ENCODE data around the gene LRMDA.

LRMDA gene

GRCh38 chr10:75980419-75981002 is 549.1 kb downstream of the LRMDA start:
- no peak for DNase-seq (ENCODE audit: low read depth, low spot score)

- no peak for DNase-seq (ENCODE audit: low read depth, low spot score)
Observed at GRCh38 chr10:75982611-75983369, 551.4 kb downstream of the LRMDA start.

GRCh38 chr10:75984067-75984466 is 552.6 kb downstream of the LRMDA start:
- DNase-seq (ENCODE audit: low read depth, low spot score) = peak; percentile 44

- no peak for DNase-seq (ENCODE audit: low read depth, low spot score)
Observed at GRCh38 chr10:75987616-75988015, 556.2 kb downstream of the LRMDA start.

- DNase-seq (ENCODE audit: low read depth, low spot score) = peak; percentile 57
Observed at GRCh38 chr10:75994357-75995040, 563.1 kb downstream of the LRMDA start.

GRCh38 chr10:75995041-75995430 is 563.6 kb downstream of the LRMDA start:
- no peak for DNase-seq (ENCODE audit: low read depth, low spot score)

- DNase-seq (ENCODE audit: low read depth, low spot score) = no peak
Observed at GRCh38 chr10:75995720-75996119, 564.3 kb downstream of the LRMDA start.

GRCh38 chr10:75999001-75999400 is 567.6 kb downstream of the LRMDA start:
- no peak for DNase-seq (ENCODE audit: low read depth, low spot score)

- no peak for DNase-seq (ENCODE audit: low read depth, low spot score)
Observed at GRCh38 chr10:75999515-76000209, 568.2 kb downstream of the LRMDA start.

- no peak for DNase-seq (ENCODE audit: low read depth, low spot score)
Observed at GRCh38 chr10:76000550-76000949, 569.1 kb downstream of the LRMDA start.

- no peak for DNase-seq (ENCODE audit: low read depth, low spot score)
Observed at GRCh38 chr10:76001019-76001418, 569.6 kb downstream of the LRMDA start.

- no peak for DNase-seq (ENCODE audit: low read depth, low spot score)
Observed at GRCh38 chr10:76001461-76001860, 570.0 kb downstream of the LRMDA start.

- no peak for DNase-seq (ENCODE audit: low read depth, low spot score)
Observed at GRCh38 chr10:76002262-76002854, 570.9 kb downstream of the LRMDA start.

- no peak for DNase-seq (ENCODE audit: low read depth, low spot score)
Observed at GRCh38 chr10:76007667-76008181, 576.3 kb downstream of the LRMDA start.

- peak; percentile 34 for DNase-seq (ENCODE audit: low read depth, low spot score)
Observed at GRCh38 chr10:76009531-76009930, 578.1 kb downstream of the LRMDA start.

GRCh38 chr10:76010703-76011102 is 579.3 kb downstream of the LRMDA start:
- peak; percentile 28 for DNase-seq (ENCODE audit: low read depth, low spot score)

GRCh38 chr10:76012716-76013327 is 581.4 kb downstream of the LRMDA start:
- no peak for DNase-seq (ENCODE audit: low read depth, low spot score)

- no peak for DNase-seq (ENCODE audit: low read depth, low spot score)
Observed at GRCh38 chr10:76015245-76015644, 583.8 kb downstream of the LRMDA start.

GRCh38 chr10:76017026-76017732 is 585.8 kb downstream of the LRMDA start:
- no peak for DNase-seq (ENCODE audit: low read depth, low spot score)

- DNase-seq (ENCODE audit: low read depth, low spot score) = no peak
Observed at GRCh38 chr10:76017733-76018433, 586.5 kb downstream of the LRMDA start.
